GM21360 (cell line): Measurements from ENCODE around the gene KIF6.

Experiments used
- ATAC-seq: cut with Tn5 transposase; IDR thresholded peaks from one replicate; pipeline ENCODE4 v1.9.1; 2021; ENCODE audit warnings: mild to moderate bottlenecking, moderate library complexity; ENCODE audit not compliant: unreplicated experiment

KIF6 gene

GRCh38 chr6:39361657-39362486, 363.3 kb downstream of the KIF6 start:
- ATAC-seq, result no peak

- no peak for ATAC-seq
Observed at GRCh38 chr6:39360378-39360777, 364.8 kb downstream of the KIF6 start.

GRCh38 chr6:39357998-39358686, 367.1 kb downstream of the KIF6 start:
- no peak for ATAC-seq

- ATAC-seq, result no peak
Observed at GRCh38 chr6:39353698-39354315, 371.4 kb downstream of the KIF6 start.

GRCh38 chr6:39350723-39351505, 374.3 kb downstream of the KIF6 start:
- ATAC-seq, result no peak

- ATAC-seq, result no peak
Observed at GRCh38 chr6:39348740-39349139, 376.5 kb downstream of the KIF6 start.

GRCh38 chr6:39347906-39348585, 377.2 kb downstream of the KIF6 start:
- ATAC-seq, result no peak

- no peak for ATAC-seq
Observed at GRCh38 chr6:39347206-39347605, 378.0 kb downstream of the KIF6 start.

GRCh38 chr6:39344821-39345280, 380.4 kb downstream of the KIF6 start:
- no peak for ATAC-seq

- ATAC-seq, result no peak
Observed at GRCh38 chr6:39343396-39343870, 381.8 kb downstream of the KIF6 start.

- ATAC-seq, result no peak
Observed at GRCh38 chr6:39342692-39343395, 382.4 kb downstream of the KIF6 start.

GRCh38 chr6:39341937-39342336, 383.3 kb downstream of the KIF6 start:
- no peak for ATAC-seq

- ATAC-seq, result no peak
Observed at GRCh38 chr6:39341352-39341751, 383.9 kb downstream of the KIF6 start.

GRCh38 chr6:39339868-39340550, 385.2 kb downstream of the KIF6 start:
- no peak for ATAC-seq

GRCh38 chr6:39339096-39339867, 385.9 kb downstream of the KIF6 start:
- ATAC-seq, result no peak

GRCh38 chr6:39338397-39338796, 386.8 kb downstream of the KIF6 start:
- ATAC-seq, result no peak

GRCh38 chr6:39335780-39336545, 389.2 kb downstream of the KIF6 start:
- no peak for ATAC-seq
